LNCaP clone FGC (cell line): ENCODE data around the gene SNAPC3.
"Not testable (repeated sequence)": the region's sequence is repeated elsewhere in the genome, so short reads cannot be mapped to it uniquely, and the experiment has no call there.

ENCODE experiments used
- DNase-seq: peaks from one replicate; pipeline ENCODE4 v3.0.0-alpha.2; 2011; ENCODE audit warnings: low read depth
- H3K4me3 ChIP-seq: 2 replicates; pipeline ENCODE4 v1.5.1; 2011; ENCODE audit warnings: mild to moderate bottlenecking, low read depth, low read length, control low read depth
- TF ChIP-seq, protein P1 (sequence below): IDR thresholded peaks from 2 replicates; pipeline ENCODE4 v1.5.1; 2012; ENCODE audit warnings: mild to moderate bottlenecking; ENCODE audit not compliant: control insufficient read depth, insufficient read depth; ENCODE audit errors: extremely low read depth

The SNAPC3 gene

DNA sequence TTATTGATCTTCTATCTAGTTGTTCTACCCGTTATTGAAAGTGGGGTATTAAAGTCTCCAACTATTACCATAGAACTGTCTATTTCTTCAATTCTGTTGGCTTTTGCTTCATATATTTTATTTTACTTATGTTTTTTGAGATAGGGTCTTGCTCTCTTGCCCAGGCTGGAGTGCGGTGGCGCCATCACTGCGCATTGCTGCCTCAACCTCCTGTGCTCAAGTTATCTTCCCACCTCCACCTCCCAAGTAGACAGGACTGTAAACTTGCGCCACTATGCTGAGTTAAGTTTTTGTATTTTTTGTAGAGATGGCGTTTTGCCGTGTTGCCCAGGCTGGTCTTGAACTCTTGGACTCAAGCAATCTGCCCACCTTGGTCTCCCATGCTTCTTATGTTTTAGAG, 16.2 kb downstream of the SNAPC3 start:
- DNase-seq = no peak
- TF ChIP-seq, protein P1, sequence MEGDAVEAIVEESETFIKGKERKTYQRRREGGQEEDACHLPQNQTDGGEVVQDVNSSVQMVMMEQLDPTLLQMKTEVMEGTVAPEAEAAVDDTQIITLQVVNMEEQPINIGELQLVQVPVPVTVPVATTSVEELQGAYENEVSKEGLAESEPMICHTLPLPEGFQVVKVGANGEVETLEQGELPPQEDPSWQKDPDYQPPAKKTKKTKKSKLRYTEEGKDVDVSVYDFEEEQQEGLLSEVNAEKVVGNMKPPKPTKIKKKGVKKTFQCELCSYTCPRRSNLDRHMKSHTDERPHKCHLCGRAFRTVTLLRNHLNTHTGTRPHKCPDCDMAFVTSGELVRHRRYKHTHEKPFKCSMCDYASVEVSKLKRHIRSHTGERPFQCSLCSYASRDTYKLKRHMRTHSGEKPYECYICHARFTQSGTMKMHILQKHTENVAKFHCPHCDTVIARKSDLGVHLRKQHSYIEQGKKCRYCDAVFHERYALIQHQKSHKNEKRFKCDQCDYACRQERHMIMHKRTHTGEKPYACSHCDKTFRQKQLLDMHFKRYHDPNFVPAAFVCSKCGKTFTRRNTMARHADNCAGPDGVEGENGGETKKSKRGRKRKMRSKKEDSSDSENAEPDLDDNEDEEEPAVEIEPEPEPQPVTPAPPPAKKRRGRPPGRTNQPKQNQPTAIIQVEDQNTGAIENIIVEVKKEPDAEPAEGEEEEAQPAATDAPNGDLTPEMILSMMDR = no peak
- H3K4me3 ChIP-seq = no peak overlapping the region

DNA sequence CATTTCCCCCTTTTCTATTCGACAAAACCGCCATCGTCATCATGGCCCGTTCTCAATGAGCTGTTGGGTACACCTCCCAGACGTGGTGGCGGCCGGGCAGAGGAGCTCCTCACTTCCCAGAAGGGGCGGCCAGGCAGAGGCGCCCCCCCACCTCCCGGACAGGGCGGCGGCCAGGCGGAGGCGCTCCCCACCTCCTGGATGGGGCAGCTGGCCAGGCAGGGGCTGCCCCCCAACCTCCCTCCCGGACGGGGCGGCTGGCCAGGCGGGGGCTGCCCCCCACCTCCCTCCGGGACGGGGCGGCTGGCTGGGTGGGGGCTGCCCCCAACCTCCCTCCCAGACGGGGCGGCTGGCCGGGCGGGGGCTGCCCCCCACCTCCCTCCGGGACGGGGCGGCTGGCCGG, 19.2 kb downstream of the SNAPC3 start:
- not testable (repeated sequence) for H3K4me3 ChIP-seq, DNase-seq

DNA sequence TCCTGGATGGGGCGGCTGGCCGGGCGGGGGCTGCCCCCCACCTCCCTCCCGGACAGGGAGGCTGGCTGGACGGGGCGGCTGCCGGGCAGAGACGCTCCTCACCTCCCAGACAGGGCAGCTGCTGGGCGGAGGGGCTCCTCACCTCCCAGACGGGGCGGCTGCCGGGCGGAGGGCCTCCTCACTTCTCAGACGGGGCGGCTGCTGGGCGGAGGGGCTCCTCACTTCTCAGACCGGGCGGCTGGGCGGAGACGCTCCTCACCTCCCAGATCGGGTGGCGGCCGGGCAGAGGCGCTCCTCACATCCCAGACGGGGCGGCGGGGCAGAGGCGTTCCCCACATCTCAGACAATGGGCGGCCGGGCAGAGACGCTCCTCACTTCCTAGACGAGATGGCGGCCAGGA, 19.6 kb downstream of the SNAPC3 start:
- H3K4me3 ChIP-seq, DNase-seq: not testable (repeated sequence)

DNA sequence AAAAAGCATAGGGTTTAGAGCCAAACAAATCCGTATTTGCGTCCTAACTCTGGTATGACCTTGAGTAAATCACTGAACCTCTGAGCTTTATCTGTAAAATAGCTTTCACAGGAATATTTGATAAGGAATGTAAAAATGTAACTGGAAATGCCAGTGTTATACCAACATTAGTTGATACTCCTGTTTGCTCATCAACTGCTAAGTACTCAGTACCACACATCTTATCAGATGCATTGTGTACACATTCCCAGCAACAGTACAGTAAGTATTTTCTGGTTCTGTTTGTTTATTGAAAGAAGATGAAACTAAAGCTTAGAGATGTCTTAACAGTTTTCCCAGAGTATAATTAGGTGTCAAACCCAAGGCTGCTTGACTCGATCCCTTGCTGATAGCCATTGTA, 21.5 kb downstream of the SNAPC3 start:
- DNase-seq = no peak
- no peak overlapping the region for H3K4me3 ChIP-seq
- TF ChIP-seq, protein P1 = no peak

DNA sequence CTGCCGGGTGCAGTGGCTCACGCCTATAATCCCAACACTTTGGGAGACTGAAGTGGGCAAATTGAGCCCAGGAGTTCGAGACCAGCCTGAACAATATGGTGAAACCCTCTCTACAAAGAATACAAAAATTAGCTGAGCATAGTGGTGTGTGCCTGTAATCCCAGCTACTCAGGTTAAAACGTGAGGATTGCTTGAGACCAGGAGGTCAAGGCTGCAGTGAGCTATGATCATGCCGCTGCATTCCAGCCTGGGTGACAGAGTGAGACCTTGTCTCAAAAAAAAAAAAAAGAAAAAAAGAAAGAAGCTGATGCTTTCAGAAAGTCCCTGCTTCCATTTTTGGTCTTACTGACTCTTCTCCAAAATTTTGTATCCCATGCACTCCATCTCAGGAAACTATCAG, 31.3 kb downstream of the SNAPC3 start:
- H3K4me3 ChIP-seq = no peak overlapping the region
- DNase-seq = no peak
- TF ChIP-seq, protein P1 = no peak

DNA sequence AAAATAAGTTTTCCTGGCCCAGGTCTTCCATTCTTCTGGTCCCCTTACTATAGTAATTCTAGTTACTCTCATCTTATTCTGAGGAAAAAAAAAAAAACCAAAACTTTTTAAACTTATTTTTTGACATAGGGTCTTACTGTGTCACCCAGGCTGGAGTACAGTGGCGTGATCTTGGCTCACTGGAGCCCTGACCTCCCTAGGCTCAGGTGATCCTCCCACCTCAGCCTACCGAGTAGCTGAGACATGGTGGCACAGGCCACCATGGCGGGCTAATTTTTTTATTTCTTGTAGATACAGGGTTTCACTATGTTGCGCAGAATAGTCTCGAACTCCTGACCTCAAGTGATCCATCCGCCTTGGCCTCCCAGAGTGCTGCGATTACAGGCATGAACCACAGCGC, 38.4 kb downstream of the SNAPC3 start:
- TF ChIP-seq, protein P1 = no peak
- DNase-seq = no peak
- no peak overlapping the region for H3K4me3 ChIP-seq

DNA sequence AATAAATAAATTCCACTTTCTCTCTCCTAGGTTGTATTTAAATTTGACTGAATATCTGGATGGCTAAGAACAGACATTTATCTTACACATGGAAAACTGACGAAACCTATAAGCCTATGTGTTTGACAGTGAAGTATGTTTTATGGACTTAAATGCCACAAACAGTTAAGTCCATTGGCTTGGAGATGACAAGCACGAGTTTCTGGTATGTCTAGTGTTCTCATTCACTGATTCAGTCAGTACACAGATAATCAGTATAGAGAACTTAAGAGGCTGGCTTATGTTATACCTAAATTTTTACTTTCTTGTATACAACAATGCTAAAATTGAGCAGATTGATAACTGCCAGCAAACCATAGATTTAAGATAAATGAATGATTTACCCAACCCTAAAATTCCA, 38.9 kb downstream of the SNAPC3 start:
- TF ChIP-seq, protein P1 = no peak
- DNase-seq = no peak
- no peak overlapping the region for H3K4me3 ChIP-seq

DNA sequence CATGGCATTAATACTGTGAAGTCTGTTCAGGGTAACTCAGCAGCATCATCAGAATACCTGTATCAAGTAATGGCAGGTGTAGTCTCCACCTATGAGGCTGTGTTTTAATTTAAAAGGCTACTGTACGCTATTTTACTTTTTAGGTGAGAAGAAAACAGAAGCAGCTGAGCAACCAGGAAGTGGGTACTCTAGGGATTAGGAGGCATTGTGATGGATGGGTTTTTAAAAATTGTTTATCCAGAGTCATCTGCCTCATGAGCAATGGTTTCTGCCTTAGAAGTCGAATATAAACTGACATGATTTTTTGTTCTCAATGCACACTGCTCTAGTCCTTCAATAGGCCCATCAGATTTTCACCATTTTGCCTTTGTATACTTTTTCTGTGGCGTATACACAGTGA, 45.5 kb downstream of the SNAPC3 start:
- DNase-seq = no peak
- H3K4me3 ChIP-seq = no peak overlapping the region
- TF ChIP-seq, protein P1 = no peak
